GM19351 (cell line): ENCODE results near the gene NAPSA.

Source experiments
- ATAC-seq: cut with Tn5 transposase; IDR thresholded peaks from one replicate; pipeline ENCODE4 v1.9.1; 2021; ENCODE audit warnings: mild to moderate bottlenecking, moderate library complexity; ENCODE audit not compliant: unreplicated experiment

NAPSA gene

GRCh38 chr19:50318438-50318837, 47.0 kb downstream of the NAPSA start:
- ATAC-seq = no peak

DNA sequence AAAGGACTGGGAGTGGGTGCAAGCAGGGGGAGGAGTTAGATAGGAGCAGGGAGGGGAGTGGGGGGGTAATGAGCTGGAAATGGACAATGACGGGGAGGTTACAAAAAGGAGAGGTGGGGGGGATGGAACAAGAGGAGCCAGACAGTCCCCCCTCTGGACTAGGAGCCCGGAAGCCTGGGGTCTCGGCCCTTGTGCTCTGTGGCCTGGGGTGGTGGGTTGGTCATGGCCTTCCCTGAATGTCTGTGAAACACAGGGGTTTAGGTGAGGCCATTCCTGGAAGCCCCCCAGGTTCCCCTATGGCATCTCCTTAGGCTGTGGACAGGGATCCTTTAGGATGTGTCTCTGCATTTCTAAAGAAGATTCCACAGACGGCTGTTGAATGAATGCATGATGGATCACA, 48.3 kb downstream of the NAPSA start:
- no peak for ATAC-seq

DNA sequence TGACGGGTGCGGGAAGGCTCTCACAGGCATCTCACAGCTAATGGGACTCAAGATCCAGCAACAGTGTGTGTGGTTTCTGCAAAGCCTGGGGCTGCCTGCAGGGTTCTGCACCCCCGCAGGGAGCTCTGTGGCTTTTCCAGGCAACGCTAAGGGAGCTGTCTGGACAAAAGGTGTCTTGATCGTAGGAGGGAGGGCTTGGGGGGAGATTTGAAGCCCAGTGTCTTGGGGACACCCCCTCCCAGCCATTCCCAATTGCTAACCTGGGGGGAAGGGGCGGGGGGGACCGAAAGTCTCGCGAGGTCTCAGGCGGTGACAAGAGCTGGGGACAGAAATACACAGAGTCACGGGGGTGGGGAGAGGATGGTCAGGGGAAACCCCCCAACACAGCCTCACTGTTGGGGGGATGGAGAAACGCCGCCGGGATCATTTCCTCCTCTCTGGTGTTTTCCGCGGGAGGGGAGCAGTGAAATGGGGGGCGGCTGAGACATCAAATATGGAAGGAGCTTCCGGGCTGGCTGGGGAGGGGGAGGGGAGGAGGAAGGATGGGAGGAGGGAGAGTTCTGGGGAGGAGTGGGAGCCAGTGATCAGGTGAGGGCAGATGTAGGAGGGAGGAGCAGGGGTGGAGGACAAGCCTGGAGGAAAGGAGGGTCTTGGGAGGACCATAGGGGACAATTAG, 49.5 kb downstream of the NAPSA start:
- no peak for ATAC-seq

DNA sequence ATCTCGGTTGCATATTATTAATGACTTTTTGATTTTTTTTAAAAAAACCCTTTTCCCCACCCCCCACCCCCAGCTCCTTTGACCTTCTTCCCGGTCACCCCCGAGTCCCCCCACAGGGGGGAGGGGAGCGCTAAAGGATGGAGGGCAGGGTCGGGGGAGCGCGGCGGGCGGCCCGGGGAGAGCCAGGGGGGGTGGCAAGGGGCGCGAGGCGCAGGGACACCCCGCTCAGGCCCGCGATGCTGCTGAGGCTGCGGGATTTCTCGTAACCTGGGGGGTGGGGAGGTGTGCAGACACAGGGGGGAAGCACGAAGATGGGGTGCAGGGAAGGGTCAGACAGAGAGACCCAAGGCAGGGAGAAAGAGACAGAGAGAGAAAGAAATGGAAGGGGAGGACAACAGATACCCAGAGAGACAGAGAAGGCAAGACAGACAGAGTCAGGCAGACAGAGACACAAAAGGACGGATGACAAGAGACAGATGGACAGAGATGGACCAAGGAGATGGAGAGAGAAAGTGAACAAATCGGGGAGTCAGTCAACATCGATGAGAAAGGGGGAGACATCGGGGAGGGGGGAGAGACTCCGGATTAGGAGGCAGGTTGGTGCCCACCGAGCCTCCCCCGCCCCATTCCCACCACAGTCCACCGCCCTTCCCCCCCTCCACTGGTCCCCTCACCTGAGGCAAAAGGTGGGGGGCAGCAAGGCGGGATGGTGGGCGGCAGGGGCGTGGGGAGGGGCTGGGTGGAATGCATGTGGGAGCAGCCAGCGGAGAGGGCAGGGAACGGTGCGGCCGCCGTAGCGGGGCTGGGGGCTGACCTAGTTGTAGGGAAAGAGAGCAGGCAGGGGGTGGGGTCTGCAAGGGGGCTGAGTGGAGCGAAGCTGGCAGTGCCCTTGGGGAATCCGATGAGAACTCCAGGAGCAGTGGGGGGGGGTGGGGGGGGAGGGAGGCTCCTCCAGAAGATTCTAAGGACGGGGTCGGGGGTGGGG, 50.4 kb downstream of the NAPSA start:
- no peak for ATAC-seq

DNA sequence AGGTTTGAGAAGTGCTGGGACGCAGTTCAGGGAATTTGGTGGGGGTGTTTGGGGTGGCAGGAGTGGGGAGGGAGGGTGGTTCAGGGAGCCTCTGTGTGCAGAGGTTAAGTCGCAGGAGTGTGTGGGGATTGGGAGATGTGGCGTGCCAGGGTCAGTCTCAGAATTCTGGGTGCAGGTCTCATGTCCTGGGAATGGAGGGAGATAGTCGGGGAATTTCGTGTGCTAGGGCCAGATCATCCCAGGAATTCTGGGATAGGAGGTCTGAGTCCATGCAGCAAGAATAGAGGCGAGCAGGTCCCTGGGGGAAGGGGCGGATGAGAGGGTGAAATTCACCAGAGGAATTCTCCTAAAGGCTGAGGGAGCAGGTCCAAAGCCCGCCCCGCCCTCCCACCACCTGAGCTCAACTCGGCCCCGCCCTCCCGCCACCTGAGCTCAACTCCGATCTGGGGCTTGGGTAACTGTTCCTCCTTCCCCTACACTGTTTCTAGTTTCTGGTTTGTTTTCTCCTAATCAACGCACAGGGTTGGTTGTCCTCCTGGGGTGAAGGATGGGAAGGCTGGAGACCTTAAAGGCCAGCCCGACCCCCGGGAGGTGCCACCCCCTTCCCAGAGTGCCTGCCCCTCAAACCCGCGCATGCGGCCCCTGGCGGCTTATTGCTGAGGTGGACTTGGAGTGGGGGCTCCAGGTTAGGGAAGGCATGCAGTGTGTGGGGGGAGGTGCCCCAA, 51.5 kb downstream of the NAPSA start:
- ATAC-seq = no peak

DNA sequence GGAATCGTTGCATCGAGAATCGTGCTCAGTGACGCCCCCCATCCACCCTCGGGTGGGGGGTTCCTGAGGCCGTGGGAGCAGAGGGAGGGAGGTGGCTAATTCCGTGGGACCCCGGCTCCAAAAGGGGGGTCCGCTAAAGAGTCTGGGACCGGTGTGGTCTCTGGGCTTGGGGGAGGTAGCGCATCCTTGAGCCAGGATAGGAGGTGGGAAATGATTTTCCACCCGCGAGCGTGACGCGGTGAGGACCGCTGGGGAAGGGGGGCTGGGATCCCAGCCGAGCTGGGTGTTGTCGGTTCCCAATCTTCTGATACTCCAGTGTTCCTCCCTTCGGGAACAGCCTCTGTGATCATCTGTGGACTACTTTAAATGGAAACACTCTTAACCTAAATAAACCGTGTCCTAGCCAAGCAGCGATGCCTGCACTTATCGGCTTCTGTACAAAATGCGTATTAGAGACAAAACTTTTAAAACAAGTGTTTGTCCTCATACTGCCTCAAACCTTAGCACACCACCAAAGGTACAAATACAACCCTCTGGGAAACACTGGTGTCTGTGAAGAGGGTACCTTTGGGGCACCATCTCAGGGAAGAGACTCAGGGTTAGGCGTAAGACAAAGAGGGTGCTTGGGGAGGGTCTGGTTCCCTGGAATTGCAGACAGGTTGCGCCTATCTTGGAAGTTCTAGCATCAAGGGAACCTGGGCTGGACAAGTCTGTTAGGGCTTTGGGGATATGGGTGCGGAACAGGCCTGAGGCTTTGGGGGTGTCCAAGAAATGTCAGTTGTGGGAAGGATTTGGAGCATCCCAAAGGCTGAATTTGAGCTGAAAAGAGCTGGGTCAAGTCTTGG, 52.2 kb downstream of the NAPSA start:
- no peak for ATAC-seq

- ATAC-seq = no peak
Observed at GRCh38 chr19:50311723-50312635, 53.5 kb downstream of the NAPSA start.

DNA sequence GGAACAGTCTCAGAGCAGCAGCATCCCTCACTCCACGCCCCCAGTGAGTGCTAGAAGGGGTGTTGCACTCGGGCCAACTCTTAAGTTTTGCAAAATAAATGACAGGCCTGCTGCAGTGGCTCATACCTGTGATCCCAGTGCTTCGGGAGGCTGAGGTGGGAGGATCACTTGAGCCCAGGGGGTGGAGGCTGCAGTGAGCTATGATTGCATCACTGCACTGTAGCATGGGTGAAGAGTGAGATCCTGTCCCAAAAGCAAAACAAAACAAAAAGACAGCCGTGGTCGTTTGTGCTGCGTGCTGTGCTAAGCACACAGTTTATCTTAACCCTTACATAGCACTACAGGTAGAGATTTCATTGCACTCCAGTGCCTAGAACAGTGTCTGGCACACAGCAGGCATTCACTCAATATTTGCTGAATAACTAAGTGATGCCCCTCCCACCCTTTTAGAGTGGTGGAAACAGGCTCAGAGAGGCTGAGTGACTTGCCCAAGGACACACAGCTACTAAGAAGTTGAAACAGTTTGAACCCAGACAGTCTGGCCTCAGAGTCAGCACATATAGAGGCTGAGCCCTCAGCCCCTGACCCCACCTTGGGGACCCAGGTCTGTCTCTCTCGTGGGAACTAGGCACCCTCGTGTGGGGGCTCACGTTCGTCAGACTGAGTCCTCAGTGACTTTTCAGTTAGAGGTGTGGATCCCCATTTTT, 54.5 kb downstream of the NAPSA start:
- no peak for ATAC-seq

DNA sequence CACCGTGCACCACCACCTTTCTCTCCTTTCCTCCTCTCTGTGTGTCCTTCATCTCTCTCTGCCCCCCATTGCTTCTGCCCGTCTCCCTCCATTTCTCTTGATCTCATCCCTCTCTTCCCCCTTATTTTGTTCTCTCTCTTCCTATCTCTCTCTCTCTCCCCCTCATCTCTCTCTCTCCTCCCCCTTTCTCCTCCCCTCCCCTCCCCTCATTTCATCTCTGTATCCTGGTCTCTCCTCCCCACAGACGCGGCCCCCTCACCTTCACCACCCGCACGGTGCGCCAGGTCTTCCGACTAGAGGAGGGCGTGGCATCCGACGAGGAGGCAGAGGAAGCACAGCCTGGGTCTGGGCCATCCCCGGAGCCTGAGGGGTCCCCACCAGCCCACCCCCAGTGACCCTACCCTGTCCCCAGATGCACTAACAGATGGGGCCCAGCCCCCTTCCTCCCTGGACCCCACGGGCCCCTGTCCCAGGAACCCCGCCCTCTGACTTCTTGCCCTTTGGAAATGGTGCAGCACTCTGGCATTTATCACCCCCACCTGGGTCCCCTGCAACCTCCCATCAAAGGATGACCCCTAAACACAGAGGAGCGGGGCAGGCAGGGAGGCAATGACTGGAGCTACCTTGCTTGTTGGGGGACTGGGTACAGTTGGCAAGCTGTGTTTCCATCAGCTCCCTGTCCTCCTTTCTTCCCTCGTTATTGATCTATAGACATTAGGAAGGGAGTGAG, 55.9 kb downstream of the NAPSA start:
- ATAC-seq = no peak

DNA sequence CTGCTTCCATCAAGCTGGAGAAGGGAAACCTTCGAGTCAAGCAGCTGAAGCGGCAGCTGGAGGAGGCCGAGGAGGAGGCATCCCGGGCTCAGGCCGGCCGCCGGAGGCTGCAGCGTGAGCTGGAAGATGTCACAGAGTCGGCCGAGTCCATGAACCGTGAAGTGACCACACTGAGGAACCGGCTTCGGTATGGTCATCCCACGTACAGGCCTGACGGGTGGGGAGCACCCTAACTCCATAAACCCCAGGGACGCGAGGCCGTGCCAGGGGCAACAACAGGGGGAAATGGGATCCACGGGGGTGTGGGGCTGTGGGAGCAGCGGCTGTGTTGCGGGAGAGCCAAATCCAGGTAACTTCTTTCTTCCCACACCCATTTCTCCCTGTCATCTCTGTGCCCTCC, 56.4 kb downstream of the NAPSA start:
- ATAC-seq = no peak
